ENCODE measurements around the gene NDUFB6. TPM values are rescaled to one million over a fixed set of nuclear protein-coding genes. Genes with fewer than 3 reads are reported as not detected.

NDUFB6 gene
- total RNA-seq, 1 experiment from 2014 or later = 75.1 TPM

DNA sequence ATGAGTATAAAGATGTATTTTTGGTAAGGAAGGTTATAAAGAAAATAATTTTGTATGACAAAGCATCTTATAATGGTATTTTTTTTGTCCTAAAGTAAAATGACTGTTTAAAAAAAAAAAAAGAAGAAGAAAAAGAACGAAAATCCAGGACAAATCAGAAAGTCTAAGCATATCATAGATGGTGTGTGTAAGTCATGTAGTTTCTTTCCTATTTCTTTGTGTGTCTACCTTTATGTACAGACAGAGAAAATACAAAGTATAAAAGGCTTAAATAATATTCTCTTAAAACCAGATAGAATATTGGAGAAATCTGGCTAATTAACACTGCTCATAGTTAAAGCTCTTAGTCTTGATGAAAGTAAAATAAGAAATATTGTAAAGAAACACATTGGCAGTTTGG lies 54.7 kb downstream of the NDUFB6 start:
- H3K4me3 ChIP-seq = no peak overlapping the region
- H3K27ac ChIP-seq = no peak overlapping the region
- H3K27me3 ChIP-seq = no peaks in the 10 kb centered on the region
- DNase-seq = no peak
- no peaks in the 10 kb centered on the region for H3K36me3 ChIP-seq
- no peaks in the 10 kb centered on the region; the same call in 1 of the 2 replicates for H3K9me3 ChIP-seq (replicated peaks)
- no peaks in the 10 kb centered on the region for H3K4me1 ChIP-seq

DNA sequence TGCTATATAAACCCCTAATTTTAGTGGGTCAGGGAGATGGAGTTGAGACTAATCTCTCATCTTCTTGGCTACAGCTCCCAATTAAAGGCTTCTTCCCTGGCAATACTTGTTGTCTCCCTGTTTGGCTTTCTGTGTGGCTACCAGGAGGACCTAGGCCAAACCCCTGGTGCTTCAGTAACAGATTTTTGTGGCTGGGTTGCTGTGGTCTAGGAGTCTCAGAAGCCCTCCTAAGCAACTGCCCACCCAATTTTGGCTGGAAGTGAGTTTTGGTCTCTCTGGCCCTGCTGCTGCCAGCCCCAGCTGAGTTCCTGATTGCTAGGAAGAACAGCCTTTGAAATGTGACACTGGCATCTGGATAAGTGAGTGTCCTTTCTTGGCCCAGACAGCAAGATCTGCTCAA lies 56.7 kb downstream of the NDUFB6 start:
- Histone ChIP-seq H3K4me1 (no peaks in the 10 kb centered on the region), H3K36me3 (no peaks in the 10 kb centered on the region), H3K9me3 (replicated peaks) (no peaks in the 10 kb centered on the region; the same call in 1 of the 2 replicates), H3K27me3 (no peaks in the 10 kb centered on the region), H3K4me3 (no peak overlapping the region), H3K27ac (no peak overlapping the region)
- DNase-seq = no peak

DNA sequence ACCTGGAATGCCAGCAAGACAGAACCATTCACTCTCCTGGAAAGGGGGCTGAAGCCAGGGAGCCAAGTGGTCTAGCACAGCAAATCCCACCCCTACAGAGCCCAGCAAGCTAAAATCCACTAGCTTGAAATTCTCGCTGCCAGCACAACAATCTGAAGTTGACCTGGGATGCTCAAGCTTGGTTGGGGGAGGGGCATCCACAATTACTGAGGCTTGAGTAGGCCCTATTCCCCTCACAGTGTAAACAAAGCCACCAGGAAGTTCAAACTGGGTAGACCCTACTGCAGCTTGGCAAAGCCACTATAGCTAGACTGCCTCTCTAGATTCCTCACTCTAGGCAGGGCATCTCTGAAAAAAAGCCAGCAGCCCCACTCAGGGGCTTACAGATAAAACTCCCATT lies 64.2 kb downstream of the NDUFB6 start:
- Histone ChIP-seq H3K4me3 (no peak overlapping the region), H3K36me3 (no peaks in the 10 kb centered on the region; the same call in 1 of the 2 replicates), H3K9me3 (replicated peaks) (no peaks in the 10 kb centered on the region), H3K4me1 (no peaks in the 10 kb centered on the region), H3K27me3 (no peaks in the 10 kb centered on the region), H3K27ac (no peak overlapping the region)
- no peak for DNase-seq

DNA sequence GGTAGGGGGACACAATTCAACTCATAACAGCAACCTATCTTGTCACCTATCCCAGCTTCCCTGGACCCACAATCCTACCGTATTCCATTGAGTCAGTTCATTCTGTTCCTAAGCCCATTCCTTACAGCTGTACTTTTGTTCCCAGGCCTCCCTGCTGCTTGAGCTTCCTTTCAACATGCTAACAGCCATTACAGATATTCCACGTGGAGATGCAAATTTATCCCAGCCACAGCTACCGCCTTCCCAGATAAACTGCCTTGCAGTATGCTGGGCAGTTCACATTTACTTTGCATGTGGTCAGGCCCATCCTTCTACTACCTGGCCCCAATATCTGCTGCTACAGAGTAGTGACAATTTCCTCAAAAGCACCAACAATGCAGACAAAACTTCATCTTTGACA lies 70.0 kb downstream of the NDUFB6 start:
- no peak overlapping the region for H3K27ac ChIP-seq
- no peaks in the 10 kb centered on the region for H3K4me1 ChIP-seq
- no peaks in the 10 kb centered on the region for H3K27me3 ChIP-seq
- H3K4me3 ChIP-seq = no peak overlapping the region
- H3K9me3 ChIP-seq (replicated peaks) = no peaks in the 10 kb centered on the region
- no peaks in the 10 kb centered on the region; the same call in 1 of the 2 replicates for H3K36me3 ChIP-seq
- DNase-seq = no peak

Other genes starting within 250 kb of the NDUFB6 start
- 50.2 and 51.4 TPM in 2 replicates for gene ACO1, start 188.5 kb downstream of the NDUFB6 start, total RNA-seq (2014; rRNA removed; shearing (Covaris generic))
- gene RIGI, start 47.0 kb downstream of the NDUFB6 start, total RNA-seq (2014; rRNA removed; shearing (Covaris generic)) = 4.2 and 4.4 TPM in 2 replicates
- gene SMIM27, start 20.8 kb downstream of the NDUFB6 start, total RNA-seq (2014; rRNA removed; shearing (Covaris generic)) = 2.2 and 3.1 TPM in 2 replicates
- gene TOPORS, start 20.6 kb downstream of the NDUFB6 start, total RNA-seq (2014; rRNA removed; shearing (Covaris generic)) = 29.1 and 32.1 TPM in 2 replicates
- gene TAF1L, start 62.5 kb upstream of the NDUFB6 start, total RNA-seq (2014; rRNA removed; shearing (Covaris generic)) = 0.02 TPM in 1 of 2 replicates, not detected in the other
- gene TMEM215, start 210.4 kb upstream of the NDUFB6 start, total RNA-seq (2014; rRNA removed; shearing (Covaris generic)) = not detected in 2 replicates

Data from SJCRH30 (cell line).